SK-N-SH treated with all-trans-retinoic acid at 6 μM for 48 hours (cell line): ENCODE measurements around the gene ZMYND8.

ENCODE experiments used
- ATAC-seq: fragments of 200-7000 bp; cut with Tn5 transposase; 3 replicates; pipeline ENCODE4 v1.9.1; 2020; ENCODE audit warnings: mild to moderate bottlenecking, moderate library complexity
- ARNTL ChIP-seq: fragments of 450-650 bp; formaldehyde crosslinking; IDR thresholded peaks from 2 replicates; pipeline ENCODE4 v1.5.0; 2020; ENCODE audit warnings: low read depth, mild to moderate bottlenecking, moderate library complexity, borderline replicate concordance
- BACH2 ChIP-seq: fragments of 250-450 bp; sonication (Bioruptor Pico); IDR thresholded peaks from 2 replicates; pipeline ENCODE4 v1.9.0; 2021; ENCODE audit warnings: mild to moderate bottlenecking, borderline replicate concordance
- CREB5 ChIP-seq: fragments of 250-450 bp; sonication (Bioruptor Pico); IDR thresholded peaks from 2 replicates; pipeline ENCODE4 v1.5.1; 2020; ENCODE audit warnings: low read depth, mild to moderate bottlenecking, moderate library complexity
- CSDC2 ChIP-seq: fragments of 250-450 bp; sonication (Bioruptor Pico); IDR thresholded peaks from 2 replicates; pipeline ENCODE4 v1.5.0; 2020; ENCODE audit warnings: mild to moderate bottlenecking, moderate library complexity
- CSRNP3 ChIP-seq: fragments of 250-450 bp; sonication (Bioruptor Pico); IDR thresholded peaks from 2 replicates; pipeline ENCODE4 v1.5.1; 2021; ENCODE audit warnings: mild to moderate bottlenecking, moderate library complexity
- ESRRG ChIP-seq: fragments of 250-450 bp; sonication (Bioruptor Pico); IDR thresholded peaks from 2 replicates; pipeline ENCODE4 v1.6.1; 2021; ENCODE audit warnings: mild to moderate bottlenecking
- GLIS3 ChIP-seq: fragments of 250-450 bp; sonication (Bioruptor Pico); IDR thresholded peaks from 2 replicates; pipeline ENCODE4 v1.5.0; 2020; ENCODE audit warnings: mild to moderate bottlenecking, moderate library complexity
- ISL1 ChIP-seq: fragments of 250-450 bp; sonication (Bioruptor Pico); IDR thresholded peaks from 2 replicates; pipeline ENCODE4 v2.1.2; 2022; ENCODE audit warnings: mild to moderate bottlenecking, moderate library complexity
- OSR1 ChIP-seq: fragments of 250-450 bp; sonication (Bioruptor Pico); IDR thresholded peaks from 2 replicates; pipeline ENCODE4 v1.8.0; 2022; ENCODE audit warnings: moderate library complexity, mild to moderate bottlenecking, inconsistent platforms
- POU6F1 ChIP-seq: fragments of 250-450 bp; sonication (Bioruptor Pico); IDR thresholded peaks from 2 replicates; pipeline ENCODE4 v1.8.0; 2021; ENCODE audit warnings: low read depth, mild to moderate bottlenecking, moderate library complexity, borderline replicate concordance
- RARB ChIP-seq: fragments of 250-450 bp; sonication (Bioruptor Pico); IDR thresholded peaks from 2 replicates; pipeline ENCODE4 v1.8.0; 2021; ENCODE audit warnings: mild to moderate bottlenecking, moderate library complexity
- SNAI2 ChIP-seq: fragments of 250-450 bp; sonication (Bioruptor Pico); IDR thresholded peaks from 2 replicates; pipeline ENCODE4 v1.5.0; 2020; ENCODE audit warnings: mild to moderate bottlenecking, moderate library complexity
- TCF4 ChIP-seq: fragments of 250-450 bp; sonication (Bioruptor Pico); IDR thresholded peaks from 2 replicates; pipeline ENCODE4 v1.8.0; 2021; ENCODE audit warnings: mild to moderate bottlenecking, moderate library complexity, borderline replicate concordance
- TOX ChIP-seq: fragments of 250-450 bp; sonication (Bioruptor Pico); IDR thresholded peaks from 2 replicates; pipeline ENCODE4 v1.8.0; 2021; ENCODE audit warnings: mild to moderate bottlenecking, moderate library complexity, borderline replicate concordance
- TSHZ2 ChIP-seq: fragments of 250-450 bp; sonication (Bioruptor Pico); IDR thresholded peaks from 2 replicates; pipeline ENCODE4 v1.5.0; 2020; ENCODE audit warnings: mild to moderate bottlenecking, moderate library complexity
- ZC3H10 ChIP-seq: fragments of 250-450 bp; sonication (Bioruptor Pico); IDR thresholded peaks from 2 replicates; pipeline ENCODE4 v1.5.1; 2021; ENCODE audit warnings: mild to moderate bottlenecking, moderate library complexity
- ZFP3 ChIP-seq: fragments of 250-450 bp; sonication (Bioruptor Pico); IDR thresholded peaks from 2 replicates; pipeline ENCODE4 v1.5.0; 2020; ENCODE audit warnings: mild to moderate bottlenecking, moderate library complexity
- ZFP30 ChIP-seq: fragments of 450-650 bp; formaldehyde crosslinking; IDR thresholded peaks from 2 replicates; pipeline ENCODE4 v1.5.0; 2022; ENCODE audit warnings: mild to moderate bottlenecking, moderate library complexity
- ZNF565 ChIP-seq: fragments of 450-650 bp; formaldehyde crosslinking; conservative IDR thresholded peaks from 2 replicates; pipeline ENCODE4 v1.5.0; 2020; ENCODE audit warnings: low read depth, mild to moderate bottlenecking, moderate library complexity
- ZNF70 ChIP-seq: fragments of 450-650 bp; formaldehyde crosslinking; IDR thresholded peaks from 2 replicates; pipeline ENCODE4 v1.5.0; 2020; ENCODE audit warnings: mild to moderate bottlenecking, moderate library complexity

ZMYND8 gene

GRCh38 chr20:47359530-47360296 is 3.2 kb upstream of the ZMYND8 start:
- TF ChIP-seq CSRNP3 (CRISPR knock-in tag) = 0 out of 2 replicates have a peak, but pooled peaks have one; percentile 5
- no peak for TF ChIP-seq ZNF70
- ATAC-seq = no peak

GRCh38 chr20:47358672-47359529 is 2.4 kb upstream of the ZMYND8 start:
- TF ChIP-seq CSDC2 (CRISPR knock-in tag) = no peak
- TF ChIP-seq SNAI2 (CRISPR knock-in tag) = peak; percentile 31; the same call in 1 of the 2 replicates
- no peak for TF ChIP-seq CSRNP3 (CRISPR knock-in tag)
- peak; percentile 63 for TF ChIP-seq TSHZ2
- TF ChIP-seq OSR1 (CRISPR knock-in tag) = no peak
- TF ChIP-seq ISL1 = peak; percentile 53
- TF ChIP-seq ESRRG (CRISPR knock-in tag) = no peak
- no peak for TF ChIP-seq ZNF70
- peak; percentile 63; the same call in 1 of the 2 replicates for TF ChIP-seq ZFP3 (CRISPR knock-in tag)
- peak; percentile 56; the same call in 1 of the 2 replicates for TF ChIP-seq TCF4
- TF ChIP-seq RARB = no peak
- no peak for TF ChIP-seq ZNF565 (CRISPR knock-in tag)
- no peak for TF ChIP-seq CREB5 (CRISPR knock-in tag)
- TF ChIP-seq ZC3H10 (CRISPR knock-in tag) = no peak
- TF ChIP-seq GLIS3 (CRISPR knock-in tag) = peak; percentile 82; the same call in 1 of the 2 replicates
- no peak for TF ChIP-seq ZFP30 (CRISPR knock-in tag)
- peak; percentile 67 for ATAC-seq

GRCh38 chr20:47358039-47358671 is 1.7 kb upstream of the ZMYND8 start:
- TF ChIP-seq TOX (CRISPR knock-in tag) = no peak
- TF ChIP-seq ZNF565 (CRISPR knock-in tag) = no peak
- TF ChIP-seq ESRRG (CRISPR knock-in tag) = no peak
- TF ChIP-seq ARNTL (CRISPR knock-in tag) = no peak
- no peak for TF ChIP-seq BACH2 (CRISPR knock-in tag)
- no peak for TF ChIP-seq OSR1 (CRISPR knock-in tag)
- no peak; the same call in 1 of the 2 replicates for TF ChIP-seq TCF4
- TF ChIP-seq CSDC2 (CRISPR knock-in tag) = no peak
- TF ChIP-seq POU6F1 = no peak
- no peak for TF ChIP-seq ZFP3 (CRISPR knock-in tag)
- no peak for TF ChIP-seq TSHZ2
- TF ChIP-seq CSRNP3 (CRISPR knock-in tag) = no peak
- no peak for ATAC-seq
